Kidney (tissue), 14 donors: Measurements from ENCODE around the gene TMEM51. TPM values are rescaled to one million over a fixed set of nuclear protein-coding genes. Genes with fewer than 3 reads are reported as not detected.

ENCODE experiments used
- DNase-seq, 5 donors: peaks; one replicate each; pipeline ENCODE4 v3.0.0-alpha.2; 2013 to 2020
- FAIRE-seq: peaks from 2 replicates; lab custom pipeline; 2012; peaks lifted over from hg19 to GRCh38; lab: Jason Lieb, UNC
- H3K27ac ChIP-seq, 2 donors: one replicate each; pipeline ENCODE4 v1.7.0; 2013; ENCODE audit warnings: low read depth in 2 of 2, low read length in 2 of 2, inconsistent platforms in 1 of 2
- H3K27me3 ChIP-seq: one replicate; pipeline ENCODE4 v1.7.1; 2013; ENCODE audit warnings: low read length, inconsistent platforms; ENCODE audit not compliant: control insufficient read depth, insufficient read depth
- H3K36me3 ChIP-seq, 3 donors: one replicate each; pipeline versions ENCODE4 v1.7.0 to v1.7.1; 2013; ENCODE audit warnings: low read length in 3 of 3, control low read depth in 1 of 3, inconsistent platforms in 1 of 3; ENCODE audit not compliant: insufficient read depth in 3 of 3, control insufficient read depth in 2 of 3
- H3K4me1 ChIP-seq, 3 donors: one replicate each; pipeline versions ENCODE4 v1.7.0 to v1.7.1; 2013; ENCODE audit warnings: low read length in 3 of 3, inconsistent platforms in 1 of 3, low read depth in 1 of 3; ENCODE audit not compliant: control insufficient read depth in 2 of 3, insufficient read depth in 2 of 3
- H3K4me3 ChIP-seq, 3 donors: one replicate each; pipeline versions ENCODE4 v1.7.0 to v1.8.1; 2013; ENCODE audit warnings: low read length in 3 of 3, control low read depth in 1 of 3, inconsistent platforms in 1 of 3
- H3K9ac ChIP-seq, 3 donors: one replicate each; pipeline versions ENCODE4 v1.7.0 to v1.7.1; 2013; ENCODE audit warnings: low read length in 3 of 3, control low read depth in 1 of 3, inconsistent platforms in 1 of 3
- H3K9me3 ChIP-seq, 3 donors: one replicate each; pipeline versions ENCODE4 v1.7.0 to v1.7.1; 2013; ENCODE audit warnings: low read length in 3 of 3, control low read depth in 1 of 3, inconsistent platforms in 1 of 3; ENCODE audit not compliant: control insufficient read depth in 2 of 3, insufficient read depth in 1 of 3
- CTCF ChIP-seq: IDR thresholded peaks from 3 replicates; pipeline ENCODE4 v1.5.1; 2012; ENCODE audit warnings: mild to moderate bottlenecking, moderate library complexity, borderline replicate concordance; ENCODE audit not compliant: insufficient read depth; ENCODE audit errors: extremely low read depth
- intact Hi-C: fragments of 100-400 bp; cut with DNase I; formaldehyde crosslinking; loops from one replicate; pipeline ENCODE4 v1.11.1; 2022
- polyA plus RNA-seq: library from polyadenylated mRNA; stranded (reverse); fragments of 350-450 nt; fragmentation: Illumina TruSeq; extraction: RNeasy Lipid Tissue Mini Kit (QIAGEN cat#74804); gene quantifications from one replicate; pipeline ENCODE4 v1.2.3, GENCODE V29; 2014; ENCODE audit warnings: low read depth, low replicate concordance; ENCODE audit not compliant: insufficient read depth
- total RNA-seq: library from RNA; stranded (reverse); fragmentation: NEBNext Ultra II Directional; extraction: Animal tissue kit (Norgen Biotek cat#: 25700); gene quantifications from one replicate; pipeline ENCODE4 v1.2.1, GENCODE V29; 2021
- donor health status: control.
- donor health status: control.
- donor health status: control.
- donor health status: control.
- donor health status: control.
- donor health status: DM: yes; HTN: yes; CAD: no.
- donor health status: Normal renal cell carcinoma (clear cell type).

The TMEM51 gene
- total and polyA plus RNA-seq, 2 donors from 2014 or later = 38.1 to 48.4 TPM

- DNase-seq = no peak
- H3K27ac ChIP-seq = peak overlapping the region; percentile 48 to 73
- H3K27me3 ChIP-seq = no peaks in the 10 kb centered on the region
- intact Hi-C loops = no loop called here
- H3K4me3 ChIP-seq = no peak overlapping the region
- no peaks in the 10 kb centered on the region for H3K36me3 ChIP-seq
- H3K9me3 ChIP-seq = no peaks in the 10 kb centered on the region
- peaks cover 0 to 36% (median 27%) of the 10 kb centered on the region in 3 donors for H3K4me1 ChIP-seq
- TF ChIP-seq CTCF = no peak
- no peak for FAIRE-seq
- peak overlapping the region in 1 of 3 donors; percentile 4 for H3K9ac ChIP-seq
Observed at GRCh38 chr1:15171271-15171908, 17.8 kb downstream of the TMEM51 start.

GRCh38 chr1:15172405-15173259, 19.1 kb downstream of the TMEM51 start:
- Histone ChIP-seq H3K27ac (peak overlapping the region; percentile 73 to 88), H3K4me3 (peak overlapping the region in 1 of 3 donors; percentile 7), H3K9me3 (no peaks in the 10 kb centered on the region), H3K27me3 (no peaks in the 10 kb centered on the region), H3K4me1 (peaks cover 0 to 39% (median 32%) of the 10 kb centered on the region in 3 donors), H3K9ac (peak overlapping the region in 1 of 3 donors; percentile 4), H3K36me3 (no peaks in the 10 kb centered on the region)
- FAIRE-seq = no peak
- DNase-seq = no peak
- TF ChIP-seq CTCF = no peak
- intact Hi-C loops = no loop called here

- no peak overlapping the region for H3K4me3 ChIP-seq
- peaks cover 0 to 43% (median 40%) of the 10 kb centered on the region in 3 donors for H3K4me1 ChIP-seq
Observed at GRCh38 chr1:15173863-15174614, 20.5 kb downstream of the TMEM51 start.

More at GRCh38 chr1:15173863-15174614, 20.5 kb downstream of the TMEM51 start:
- no peak for DNase-seq
- no peaks in the 10 kb centered on the region for H3K27me3 ChIP-seq
- peak overlapping the region in 1 of 3 donors; percentile 17 for H3K9ac ChIP-seq
- peak overlapping the region; percentile 71 to 78 for H3K27ac ChIP-seq
- no peak for TF ChIP-seq CTCF
- no peaks in the 10 kb centered on the region for H3K9me3 ChIP-seq
- no peak for FAIRE-seq
- intact Hi-C loops = no loop called here
- no peaks in the 10 kb centered on the region for H3K36me3 ChIP-seq
